GM12878 (cell line): ENCODE results near the gene LGALS1. TPM values are rescaled to one million over a fixed set of nuclear protein-coding genes. Genes with fewer than 3 reads are reported as not detected.

ENCODE experiments used
- ATAC-seq: fragments of 200-7000 bp; cut with Tn5 transposase; 3 replicates; pipeline ENCODE4 v1.9.1; 2020; ENCODE audit warnings: mild to moderate bottlenecking, moderate library complexity
- BruUV-seq: library from RNA; stranded (reverse); fragments of 400-500 nt; replicated peaks from 2 replicates; lab custom pipeline; 2021; lab: Mats Ljungman, UMichigan
- CTCF ChIA-PET: fragments of 300-600 bp; sonication (Branson Sonifier 250); formaldehyde crosslinking; extraction: SDS; loops from one replicate; lab custom pipeline; 2021; ENCODE audit warnings: inconsistent platforms; lab: Yijun Ruan, JAX
- POLR2A ChIA-PET: fragments of 350-600 bp; formaldehyde crosslinking; extraction: SDS; loops from one replicate; lab custom pipeline; 2021; ENCODE audit warnings: inconsistent platforms; lab: Charles Lee
- RAD21 ChIA-PET: fragments of 300-600 bp; sonication (Branson Sonifier 250); formaldehyde crosslinking; loops from one replicate; lab custom pipeline; 2023; ENCODE audit warnings: antibody characterized with exemption; ENCODE audit not compliant: unreplicated experiment; lab: Charles Lee
- SMC1A ChIA-PET: fragments of 300-600 bp; sonication (Branson Sonifier 250); formaldehyde crosslinking; loops from one replicate; lab custom pipeline; 2023; ENCODE audit not compliant: unreplicated experiment, uncharacterized antibody; lab: Charles Lee
- DNase-seq: peaks from one replicate; pipeline ENCODE4 v3.0.0-alpha.2; 2011; ENCODE audit warnings: low read depth, low spot score
- FAIRE-seq: peaks from 3 replicates; lab custom pipeline; 2011; peaks lifted over from hg19 to GRCh38; lab: Jason Lieb, UNC
- H2AFZ ChIP-seq: 2 replicates; pipeline ENCODE4 v1.6.0; 2011; ENCODE audit warnings: low read depth, low read length, control low read depth; ENCODE audit not compliant: control insufficient read depth
- H3K27ac ChIP-seq: 2 replicates; pipeline ENCODE4 v1.5.1; 2011; ENCODE audit warnings: control low read depth; ENCODE audit not compliant: control insufficient read depth, insufficient read depth
- H3K27me3 ChIP-seq, 2 experiments: replicated peaks in 1 of 2; 2 replicates each; pipeline versions ENCODE4 v1.6.0 to v1.6.1; 2011; ENCODE audit warnings: low read length in 1 of 2; ENCODE audit not compliant: control insufficient read depth in 2 of 2, insufficient read depth in 2 of 2
- H3K36me3 ChIP-seq, 2 experiments: 2 replicates each; pipeline ENCODE4 v1.5.1; 2011; ENCODE audit warnings: low read length in 1 of 2; ENCODE audit not compliant: control insufficient read depth in 2 of 2, insufficient read depth in 2 of 2
- H3K4me1 ChIP-seq: 2 replicates; pipeline ENCODE4 v1.6.1; 2011; ENCODE audit warnings: mild to moderate bottlenecking, low read length, moderate library complexity, mixed read lengths; ENCODE audit not compliant: control insufficient read depth, insufficient read depth
- H3K4me2 ChIP-seq: 2 replicates; pipeline ENCODE4 v1.6.0; 2011; ENCODE audit warnings: control low read depth; ENCODE audit not compliant: control insufficient read depth, insufficient read depth
- H3K4me3 ChIP-seq: fragments of 200-600 bp; sonication (generic); 2 replicates; pipeline ENCODE4 v1.5.1; 2016
- H3K79me2 ChIP-seq: 2 replicates; pipeline ENCODE4 v1.6.0; 2011; ENCODE audit warnings: low read length; ENCODE audit not compliant: control insufficient read depth, insufficient read depth
- H3K9ac ChIP-seq: 2 replicates; pipeline ENCODE4 v1.8.0; 2011; ENCODE audit warnings: low read length, control low read depth, mixed read lengths; ENCODE audit not compliant: control insufficient read depth, insufficient read depth
- H3K9me3 ChIP-seq: replicated peaks from 3 replicates; pipeline ENCODE4 v1.5.1; 2011; ENCODE audit warnings: mild to moderate bottlenecking, low read length; ENCODE audit not compliant: control insufficient read depth, insufficient read depth
- H4K20me1 ChIP-seq: 2 replicates; pipeline ENCODE4 v1.6.0; 2011; ENCODE audit not compliant: control insufficient read depth, insufficient read depth
- ASH2L ChIP-seq: fragments of 300-600, 200-600 bp; sonication (generic); IDR thresholded peaks from 2 replicates; pipeline ENCODE4 v1.6.1; 2017; ENCODE audit warnings: low read depth, mild to moderate bottlenecking, borderline replicate concordance
- BHLHE40 ChIP-seq, 2 experiments: fragments of 450-650 bp in 1 of 2; IDR thresholded peaks; 2 replicates each; pipeline ENCODE4 v1.6.1; 2011 to 2017; ENCODE audit warnings: low read depth in 2 of 2, borderline replicate concordance in 1 of 2, improper control_type of control experiment in 1 of 2, low read length in 1 of 2, mild to moderate bottlenecking in 1 of 2
- CHD1 ChIP-seq: IDR thresholded peaks from 2 replicates; pipeline ENCODE4 v1.6.1; 2012; ENCODE audit warnings: low read depth, low read length, improper control_type of control experiment
- CREM ChIP-seq: IDR thresholded peaks from 2 replicates; pipeline ENCODE4 v1.6.1; 2014; ENCODE audit warnings: antibody characterized with exemption, low read depth
- E2F4 ChIP-seq: IDR thresholded peaks from 2 replicates; pipeline ENCODE4 v1.6.1; 2012; ENCODE audit warnings: low read depth, low read length, improper control_type of control experiment
- EED ChIP-seq: sonication (generic); IDR thresholded peaks from 2 replicates; pipeline ENCODE4 v1.6.1; 2016; ENCODE audit warnings: antibody characterized with exemption, low read depth
- EP300 ChIP-seq, 2 experiments: fragments of 150-350 bp in 1 of 2; IDR thresholded peaks; 2 replicates each; pipeline ENCODE4 v1.6.1; 2011 to 2012; ENCODE audit warnings: low read depth in 2 of 2, low read length in 2 of 2, borderline replicate concordance in 1 of 2, improper control_type of control experiment in 1 of 2, inconsistent platforms in 1 of 2; ENCODE audit not compliant: control insufficient read depth in 1 of 2
- ETV6 ChIP-seq, 2 experiments: fragments of 450-650 bp in 1 of 2; IDR thresholded peaks in 1 of 2; conservative IDR thresholded peaks in 1 of 2; 2 replicates each; pipeline ENCODE4 v1.6.1; 2014; ENCODE audit warnings: antibody characterized with exemption in 1 of 2, borderline replicate concordance in 1 of 2, low read depth in 1 of 2, mild to moderate bottlenecking in 1 of 2, moderate library complexity in 1 of 2
- NR2C1 ChIP-seq: fragments of 450-650 bp; IDR thresholded peaks from 2 replicates; pipeline ENCODE4 v1.6.1; 2017; ENCODE audit warnings: antibody characterized with exemption, mild to moderate bottlenecking, moderate library complexity
- PAX5 ChIP-seq: IDR thresholded peaks from 2 replicates; pipeline ENCODE4 v1.6.1; 2011; ENCODE audit warnings: low read depth, low read length, borderline replicate concordance
- POLR2A ChIP-seq: IDR thresholded peaks from 2 replicates; pipeline ENCODE4 v1.6.1; 2011; ENCODE audit warnings: low read depth, mild to moderate bottlenecking, low read length
- POLR2AphosphoS5 ChIP-seq: IDR thresholded peaks from 2 replicates; pipeline ENCODE4 v1.6.1; 2011; ENCODE audit warnings: mild to moderate bottlenecking, low read length, inconsistent platforms
- PRDM15 ChIP-seq: fragments of 450-650 bp; formaldehyde crosslinking; IDR thresholded peaks from 2 replicates; pipeline ENCODE4 v1.4.0; 2020; ENCODE audit warnings: mild to moderate bottlenecking, moderate library complexity
- SMAD5 ChIP-seq: IDR thresholded peaks from 2 replicates; pipeline ENCODE4 v1.6.1; 2016; ENCODE audit warnings: antibody characterized with exemption, low read depth
- SMARCA5 ChIP-seq: fragments of 450-650 bp; IDR thresholded peaks from 2 replicates; pipeline ENCODE4 v1.6.1; 2017; ENCODE audit warnings: mild to moderate bottlenecking
- SUZ12 ChIP-seq: fragments of 200-600 bp; sonication (generic); IDR thresholded peaks from one replicate; pipeline ENCODE4 v1.6.1; 2018; ENCODE audit warnings: antibody characterized with exemption, mild to moderate bottlenecking; ENCODE audit not compliant: unreplicated experiment
- USF2 ChIP-seq: IDR thresholded peaks from 2 replicates; pipeline ENCODE4 v1.6.1; 2011; ENCODE audit warnings: low read depth, low read length, improper control_type of control experiment, borderline replicate concordance
- WGBS: methylation state at CpG from one replicate; pipeline ENCODE4 v1.1.6; 2016; ENCODE audit warnings: low lambda C conversion rate; ENCODE audit not compliant: insufficient replicate concordance, insufficient coverage; ENCODE audit errors: missing lambda C conversion rate; 5-methylcytosine and 5-hydroxymethylcytosine counted together
- in situ Hi-C: fragments of 300-500 bp; cut with MboI; formaldehyde crosslinking; loops from 9 replicates; pipeline ENCODE4 v1.14.3; 2018; ENCODE audit warnings: mixed read lengths
- intact Hi-C: fragments of 100-400 bp; cut with micrococcal nuclease; formaldehyde crosslinking; loops from one replicate; pipeline ENCODE4 v1.14.2; 2022; ENCODE audit not compliant: unreplicated experiment
- polyA plus RNA-seq, 11 experiments: library from polyadenylated mRNA; depleted of rRNA in 4 of 11; unstranded in 6 of 11; stranded (reverse) in 5 of 11; fragments of >200 nt; fragmentation: Nextera tagmentation in 4 of 11; fragmentation: Illumina TruSeq in 1 of 11; extraction: Ambion mirVana in 4 of 11; extraction: Trizol in 1 of 11; gene quantifications; 1 replicate in 1 of 11; 2 replicates in 10 of 11; pipeline versions ENCODE4 v1.2.1 to v1.2.3, GENCODE V29; 2011 to 2016; ENCODE audit warnings: inconsistent platforms in 2 of 11, missing spikeins in 2 of 11, low read depth in 1 of 11
- total RNA-seq, 4 experiments: library from RNA; depleted of rRNA in 3 of 4; stranded (reverse); fragments of >200 nt in 3 of 4; fragmentation: Illumina TruSeq in 1 of 4; extraction: Trizol in 1 of 4; gene quantifications; 2 replicates each; pipeline versions ENCODE4 v1.2.1 to v1.2.3, GENCODE V29; 2013 to 2021

Gene LGALS1
- total and polyA plus RNA-seq, 10 of the 15 experiments (the other 5 are each of a cell fraction or from before 2014, with no cell fraction given): 312 to 1,889 (median 706) TPM

GRCh38 chr22:37633089-37633624 lies 42.3 kb upstream of the LGALS1 start:
- TSS peak; percentile 35 for BruUV-seq
- H3K9ac ChIP-seq: peak overlapping the region; percentile 78
- TF ChIP-seq PAX5 (peak; percentile 84; the same call in 1 of the 2 replicates), ETV6 (conservative IDR thresholded peaks at IDR 0.05 in 1 of 2, IDR thresholded peaks at IDR 0.05 in 1 of 2; ENCODE audit: borderline replicate concordance in 1 of 2, low read depth in 1 of 2) (peak in 1 of 2 experiments; percentile 60; a peak in 2 of 4 replicates), ASH2L (0 out of 2 replicates have a peak, but pooled peaks have one; percentile 55), BHLHE40 (IDR thresholded peaks at IDR 0.05; ENCODE audit: borderline replicate concordance in 1 of 2, low read depth in 2 of 2, low read length in 1 of 2) (peak; percentile 63 to 71), SMAD5 (no peak), PRDM15 (CRISPR knock-in tag) (no peak), EP300 (IDR thresholded peaks at IDR 0.05; ENCODE audit: borderline replicate concordance in 1 of 2, control insufficient read depth in 1 of 2, low read depth in 2 of 2, low read length in 2 of 2) (no peak), E2F4 (no peak), USF2 (no peak), POLR2AphosphoS5 (peak; percentile 26; the same call in 1 of the 2 replicates), POLR2A (peak; percentile 57), NR2C1 (0 out of 2 replicates have a peak, but pooled peaks have one; percentile 26), CREM (peak; percentile 77), SMARCA5 (peak; percentile 76), CHD1 (no peak; the same call in 1 of the 2 replicates), EED (peak; percentile 72), SUZ12 (no peak)

More at GRCh38 chr22:37633089-37633624, 42.3 kb upstream of the LGALS1 start:
- Histone ChIP-seq H4K20me1 (no peaks in the 10 kb centered on the region), H3K4me1 (peaks cover 63% of the 10 kb centered on the region), H3K9me3 (no peaks in the 10 kb centered on the region), H3K79me2 (peaks cover 1% of the 10 kb centered on the region), H3K36me3 (peaks cover 3 to 7% of the 10 kb centered on the region in 2 experiments; a peak in 3 of 4 replicates), H3K27ac (peak overlapping the region; percentile 92), H3K4me3 (peak overlapping the region; percentile 23; the same call in 1 of the 2 replicates), H3K27me3 (no peaks in the 10 kb centered on the region), H2AFZ (peak overlapping the region; percentile 46), H3K4me2 (peak overlapping the region; percentile 87)
- intact Hi-C loops: loop anchor here (2.0 kb wide), 1 partner anchor 44 kb away; no protein-coding TSS in a partner anchor
- 1% methylated on average over 11 of the region's 11 CpGs for WGBS
- RAD21 ChIA-PET: interaction anchor here (0.5 to 4.0 kb wide), 15 partner anchors 7 to 1523 kb away, joined by 3 to 47 read pairs (median 7); partner anchors contain the start of genes GGA1, LGALS1, NOL12 and PDXP
- ATAC-seq (peak; percentile 67), FAIRE-seq (peak; percentile 65), DNase-seq (peak; percentile 74)
- CTCF ChIA-PET: interaction anchor here (0.9 to 15.9 kb wide), 12 partner anchors 9 to 114 kb away, joined by 3 to 396 read pairs (median 10); partner anchors contain the start of genes GGA1, LGALS1, NOL12 and PDXP
- SMC1A ChIA-PET: interaction anchor here (1.0 to 5.9 kb wide), 11 partner anchors 7 to 66 kb away, joined by 3 to 33 read pairs (median 13); partner anchors contain the start of genes GGA1, LGALS1, NOL12 and PDXP
- in situ Hi-C loops: no loop called here
- POLR2A ChIA-PET: interaction anchor here (0.6 to 8.2 kb wide), 12 partner anchors 8 to 211 kb away, joined by 3 to 67 read pairs (median 7); partner anchors contain the start of genes ANKRD54, GCAT, GGA1 and LGALS1
